Measurements from ENCODE around the gene PSAP.
A peak's percentile ranks its signal among the peaks of the same experiment; 100 is the strongest.
"Not testable (repeated sequence)": the region's sequence is repeated elsewhere in the genome, so short reads cannot be mapped to it uniquely, and the experiment has no call there.

The PSAP gene

GRCh38 chr10:71854031-71854430, 3.0 kb upstream of the PSAP start:
- no peak for DNase-seq (ENCODE audit: low read depth)
- TF ChIP-seq CTCF (IDR thresholded peaks at IDR 0.05; ENCODE audit: control insufficient read depth, extremely low read depth, insufficient read depth), result no peak
- no peak overlapping the region for H3K4me3 ChIP-seq (ENCODE audit: low read depth, low read length)

GRCh38 chr10:71852355-71852937, 1.4 kb upstream of the PSAP start:
- no peak for DNase-seq (ENCODE audit: low read depth)
- TF ChIP-seq CTCF (IDR thresholded peaks at IDR 0.05; ENCODE audit: control insufficient read depth, extremely low read depth, insufficient read depth), result no peak
- H3K4me3 ChIP-seq (ENCODE audit: low read depth, low read length), result no peak overlapping the region

DNA sequence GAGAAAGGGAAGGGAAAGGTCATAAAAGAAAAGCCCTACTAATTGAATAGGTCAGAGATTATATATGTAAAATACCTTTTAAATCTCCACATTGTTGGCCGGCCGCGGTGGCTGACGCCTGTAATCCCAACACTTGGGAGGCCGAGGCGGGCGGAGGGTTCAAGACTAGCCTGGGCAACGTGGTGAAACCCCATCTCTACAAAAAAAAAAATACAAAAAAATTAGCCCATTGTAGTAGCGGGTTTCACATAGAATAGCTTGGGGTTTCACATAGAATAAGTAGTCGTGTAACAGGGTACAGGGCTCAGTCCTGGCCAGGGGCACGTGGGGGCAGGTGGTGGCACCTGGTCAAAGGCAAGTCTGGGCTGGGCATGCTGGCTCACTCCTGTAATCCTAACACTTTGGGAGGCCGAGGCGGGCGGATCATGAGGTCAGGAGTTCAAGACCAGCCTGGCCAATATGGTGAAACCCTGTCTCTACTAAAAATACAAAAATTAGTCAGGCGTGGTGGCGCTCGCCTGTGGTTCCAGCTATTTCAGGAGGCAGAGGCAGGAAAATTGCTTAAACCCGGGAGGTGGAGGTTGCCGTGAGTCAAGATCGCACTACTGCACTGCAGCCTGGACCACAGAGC, 529 bp upstream of the PSAP start:
- H3K4me3 ChIP-seq (ENCODE audit: low read depth, low read length), result peak overlapping the region; percentile 93

GRCh38 chr10:71850021-71850742, 869 bp downstream of the PSAP start:
- H3K4me3 ChIP-seq (ENCODE audit: low read depth, low read length), result peak overlapping the region; percentile 93
- no peak for TF ChIP-seq CTCF (IDR thresholded peaks at IDR 0.05; ENCODE audit: control insufficient read depth, extremely low read depth, insufficient read depth)

More for the DNA sequence above, 529 bp upstream of the PSAP start:
- DNase-seq (ENCODE audit: low read depth), result not testable (repeated sequence)

GRCh38 chr10:71849461-71849908, 1.6 kb downstream of the PSAP start:
- peak overlapping the region; percentile 93 for H3K4me3 ChIP-seq (ENCODE audit: low read depth, low read length)
- no peak for DNase-seq (ENCODE audit: low read depth)
- no peak for TF ChIP-seq CTCF (IDR thresholded peaks at IDR 0.05; ENCODE audit: control insufficient read depth, extremely low read depth, insufficient read depth)

More at GRCh38 chr10:71850021-71850742, 869 bp downstream of the PSAP start:
- DNase-seq (ENCODE audit: low read depth), result no peak

DNA sequence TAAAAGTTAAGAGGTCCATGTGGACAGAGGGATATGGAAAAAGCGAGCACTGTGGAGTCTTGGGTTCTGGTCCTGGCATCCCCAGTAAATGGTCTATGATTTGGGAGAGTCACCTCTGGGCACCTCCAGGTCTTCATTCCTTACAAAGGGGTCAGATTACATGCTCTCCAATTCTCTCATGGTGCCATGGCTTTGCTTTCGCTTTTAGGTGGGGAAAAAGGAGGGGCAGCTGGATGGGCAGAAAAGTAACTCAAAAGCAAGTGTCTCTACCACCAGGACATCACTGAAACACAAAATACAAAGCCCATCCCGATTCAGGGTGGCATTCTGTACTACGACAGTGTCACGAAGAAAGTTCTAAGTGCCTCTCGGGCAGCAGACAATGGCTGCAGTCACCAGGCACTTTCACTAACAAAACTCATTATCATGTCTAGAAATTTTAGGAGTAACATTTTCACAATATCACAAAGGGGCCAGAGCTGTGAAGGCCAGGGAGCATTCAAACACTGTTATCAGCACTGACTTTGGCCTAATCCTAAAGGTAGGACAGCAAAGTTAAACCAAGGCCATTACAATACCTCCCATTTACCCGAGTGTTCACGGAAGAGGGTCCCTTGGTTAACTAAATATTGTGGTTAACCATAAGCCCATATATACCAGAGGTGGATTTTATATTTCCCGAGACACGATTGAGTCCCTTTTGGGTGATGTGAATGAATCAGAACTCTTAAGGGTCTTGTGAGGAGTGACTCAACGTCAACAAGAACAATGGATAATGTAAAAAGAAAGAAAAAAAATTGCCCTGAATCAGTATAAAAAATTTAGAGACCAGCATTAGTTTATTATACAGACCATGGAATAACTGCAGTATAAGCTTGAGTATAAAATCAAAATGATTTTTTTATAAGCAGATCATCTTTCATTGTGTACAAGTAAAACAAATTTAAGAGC, 2.5 kb downstream of the PSAP start:
- no peak overlapping the region for H3K4me3 ChIP-seq (ENCODE audit: low read depth, low read length)
- no peak for TF ChIP-seq CTCF (IDR thresholded peaks at IDR 0.05; ENCODE audit: control insufficient read depth, extremely low read depth, insufficient read depth)
- no peak for DNase-seq (ENCODE audit: low read depth)
